RWPE2 (cell line): ENCODE results near the gene B9D2.
A peak's percentile ranks its signal among the peaks of the same experiment; 100 is the strongest.
"Not testable (repeated sequence)": the region's sequence is repeated elsewhere in the genome, so short reads cannot be mapped to it uniquely, and the experiment has no call there.

Source experiments
- ATAC-seq: fragments of 200-7000 bp; cut with Tn5 transposase; 3 replicates; pipeline ENCODE4 v1.9.1; 2021; ENCODE audit warnings: low read depth
- DNase-seq: peaks from one replicate; pipeline ENCODE4 v3.0.0-alpha.2; 2020; ENCODE audit warnings: low spot score
- H3K27ac ChIP-seq: fragments of 450-650 bp; 2 replicates; pipeline ENCODE4 v1.5.1; 2017; ENCODE audit warnings: mild to moderate bottlenecking; ENCODE audit not compliant: poor library complexity, severe bottlenecking
- H3K27me3 ChIP-seq: fragments of 250-450 bp; sonication (Bioruptor Pico); 2 replicates; pipeline ENCODE4 v1.5.1; 2021; ENCODE audit warnings: mild to moderate bottlenecking, moderate library complexity; ENCODE audit not compliant: insufficient read depth, poor library complexity, severe bottlenecking
- H3K36me3 ChIP-seq: fragments of 250-450 bp; sonication (Bioruptor Pico); 2 replicates; pipeline ENCODE4 v1.5.1; 2020; ENCODE audit warnings: low read depth, mild to moderate bottlenecking, moderate library complexity
- H3K4me1 ChIP-seq: fragments of 250-450 bp; sonication (Bioruptor Pico); 2 replicates; pipeline ENCODE4 v1.5.1; 2021; ENCODE audit warnings: mild to moderate bottlenecking, moderate library complexity; ENCODE audit not compliant: insufficient read depth, poor library complexity, severe bottlenecking
- H3K4me3 ChIP-seq: fragments of 250-450 bp; sonication (Bioruptor Pico); 2 replicates; pipeline ENCODE4 v1.5.1; 2021; ENCODE audit warnings: mild to moderate bottlenecking, moderate library complexity; ENCODE audit not compliant: severe bottlenecking
- H3K9me3 ChIP-seq: fragments of 250-450 bp; sonication (Bioruptor Pico); 2 replicates; pipeline ENCODE4 v1.5.1; 2021; ENCODE audit warnings: mild to moderate bottlenecking, moderate library complexity; ENCODE audit not compliant: severe bottlenecking
- TF ChIP-seq, protein P1 (sequence below): fragments of 450-650 bp; IDR thresholded peaks from one replicate; pipeline ENCODE4 v1.5.1; 2017; ENCODE audit warnings: mild to moderate bottlenecking, moderate library complexity; ENCODE audit not compliant: poor library complexity, severe bottlenecking

B9D2 gene

GRCh38 chr19:41350735-41351338 lies 13.1 kb downstream of the B9D2 start:
- TF ChIP-seq, protein P1, sequence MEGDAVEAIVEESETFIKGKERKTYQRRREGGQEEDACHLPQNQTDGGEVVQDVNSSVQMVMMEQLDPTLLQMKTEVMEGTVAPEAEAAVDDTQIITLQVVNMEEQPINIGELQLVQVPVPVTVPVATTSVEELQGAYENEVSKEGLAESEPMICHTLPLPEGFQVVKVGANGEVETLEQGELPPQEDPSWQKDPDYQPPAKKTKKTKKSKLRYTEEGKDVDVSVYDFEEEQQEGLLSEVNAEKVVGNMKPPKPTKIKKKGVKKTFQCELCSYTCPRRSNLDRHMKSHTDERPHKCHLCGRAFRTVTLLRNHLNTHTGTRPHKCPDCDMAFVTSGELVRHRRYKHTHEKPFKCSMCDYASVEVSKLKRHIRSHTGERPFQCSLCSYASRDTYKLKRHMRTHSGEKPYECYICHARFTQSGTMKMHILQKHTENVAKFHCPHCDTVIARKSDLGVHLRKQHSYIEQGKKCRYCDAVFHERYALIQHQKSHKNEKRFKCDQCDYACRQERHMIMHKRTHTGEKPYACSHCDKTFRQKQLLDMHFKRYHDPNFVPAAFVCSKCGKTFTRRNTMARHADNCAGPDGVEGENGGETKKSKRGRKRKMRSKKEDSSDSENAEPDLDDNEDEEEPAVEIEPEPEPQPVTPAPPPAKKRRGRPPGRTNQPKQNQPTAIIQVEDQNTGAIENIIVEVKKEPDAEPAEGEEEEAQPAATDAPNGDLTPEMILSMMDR = no peak
- peaks cover 4% of the 10 kb centered on the region for H3K4me1 ChIP-seq

GRCh38 chr19:41346916-41347315 lies 17.0 kb downstream of the B9D2 start:
- not testable (repeated sequence) for ATAC-seq, H3K27ac ChIP-seq, H3K4me1 ChIP-seq, H3K4me3 ChIP-seq, H3K9me3 ChIP-seq, H3K27me3 ChIP-seq, DNase-seq
- peaks cover 66% of the 10 kb centered on the region for H3K36me3 ChIP-seq

More at GRCh38 chr19:41350735-41351338, 13.1 kb downstream of the B9D2 start:
- Histone ChIP-seq H3K9me3 (no peaks in the 10 kb centered on the region), H3K27me3 (no peaks in the 10 kb centered on the region), H3K36me3 (peaks cover 35% of the 10 kb centered on the region), H3K27ac (peak overlapping the region; percentile 65), H3K4me3 (peak overlapping the region; percentile 67)
- ATAC-seq = peak; percentile 17
- no peak for DNase-seq

GRCh38 chr19:41344162-41344561 lies 19.8 kb downstream of the B9D2 start:
- H3K4me3 ChIP-seq = no peak overlapping the region
- ATAC-seq (no peak), DNase-seq (no peak)
- H3K27me3 ChIP-seq = no peaks in the 10 kb centered on the region
- peaks cover 86% of the 10 kb centered on the region for H3K36me3 ChIP-seq
- TF ChIP-seq, protein P1 = no peak
- H3K9me3 ChIP-seq = no peaks in the 10 kb centered on the region
- no peaks in the 10 kb centered on the region for H3K4me1 ChIP-seq
- no peak overlapping the region for H3K27ac ChIP-seq

DNA sequence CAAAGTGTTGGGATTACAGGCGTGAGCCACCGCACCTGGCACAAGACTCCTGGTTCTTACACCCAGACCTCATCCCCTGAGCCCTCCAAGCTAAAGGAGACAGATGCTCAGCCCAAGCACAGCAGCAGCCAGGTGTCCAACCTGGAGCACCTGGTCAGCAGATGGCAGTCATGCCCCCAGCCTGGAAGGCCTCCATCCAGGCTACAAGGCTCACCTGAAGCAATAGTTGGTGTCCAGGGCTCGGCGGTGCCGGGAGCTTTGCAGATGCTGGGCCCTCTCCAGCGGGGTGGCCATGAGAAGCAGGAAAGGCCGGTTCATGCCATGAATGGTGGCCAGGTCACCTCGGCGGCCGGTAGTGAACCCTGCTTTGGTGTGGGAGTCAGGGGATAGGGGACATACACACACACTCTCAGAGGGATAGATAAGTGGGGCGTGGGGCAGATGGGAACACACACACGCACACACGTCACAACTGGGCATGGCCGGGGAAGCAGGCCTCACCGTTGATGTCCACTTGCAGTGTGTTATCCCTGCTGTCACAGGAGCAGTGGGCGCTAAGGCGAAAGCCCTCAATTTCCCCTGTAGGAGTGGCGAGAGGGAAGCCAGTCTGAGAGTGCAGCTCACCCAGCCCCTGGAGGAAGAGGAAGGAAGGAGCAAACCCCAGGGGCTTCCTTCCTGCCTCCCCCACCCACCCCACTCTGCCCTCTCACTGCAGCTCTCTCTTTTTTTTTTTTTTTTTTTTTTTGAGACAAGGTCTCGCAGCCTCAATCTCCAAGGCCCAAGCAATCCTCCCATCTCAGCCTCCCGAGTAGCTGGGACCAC lies 22.1 kb downstream of the B9D2 start:
- Histone ChIP-seq H3K9me3 (no peaks in the 10 kb centered on the region), H3K4me3 (no peak overlapping the region), H3K27ac (no peak overlapping the region), H3K4me1 (no peaks in the 10 kb centered on the region), H3K36me3 (peaks cover 85% of the 10 kb centered on the region), H3K27me3 (no peaks in the 10 kb centered on the region)
- no peak for DNase-seq
- ATAC-seq = peak; percentile 64; the same call in 2 of the 3 replicates
- TF ChIP-seq, protein P1 = peak; percentile 30

- no peak overlapping the region for H3K27ac ChIP-seq
- no peaks in the 10 kb centered on the region for H3K27me3 ChIP-seq
- H3K36me3 ChIP-seq = peaks cover 79% of the 10 kb centered on the region
- 0 out of 3 replicates have a peak, but pooled peaks have one; percentile 38 for ATAC-seq
- no peak for DNase-seq
- no peaks in the 10 kb centered on the region for H3K9me3 ChIP-seq
- no peaks in the 10 kb centered on the region for H3K4me1 ChIP-seq
- H3K4me3 ChIP-seq = no peak overlapping the region
- TF ChIP-seq, protein P1 = no peak
Observed at GRCh38 chr19:41339936-41340335, 24.0 kb downstream of the B9D2 start.
